Occipital lobe (tissue), 2 donors: Measurements from ENCODE around the gene DCLK1. TPM values are rescaled to one million over a fixed set of nuclear protein-coding genes. Genes with fewer than 3 reads are reported as not detected.

Experiments used
- DNase-seq: peaks from one replicate; lab custom pipeline; 2025; lab: John Stamatoyannopoulos, UW
- total RNA-seq: library from RNA; depleted of rRNA; stranded (reverse); fragments of >200 nt; gene quantifications from one replicate; pipeline ENCODE4 v1.2.3, GENCODE V29; 2014

Gene DCLK1
- total RNA-seq, 1 donor from 2014 or later, result 385 TPM

GRCh38 chr13:35906636-35907035 is 224.5 kb downstream of the DCLK1 start:
- no peak for DNase-seq

GRCh38 chr13:35903075-35903474 is 228.1 kb downstream of the DCLK1 start:
- DNase-seq, result no peak

DNA sequence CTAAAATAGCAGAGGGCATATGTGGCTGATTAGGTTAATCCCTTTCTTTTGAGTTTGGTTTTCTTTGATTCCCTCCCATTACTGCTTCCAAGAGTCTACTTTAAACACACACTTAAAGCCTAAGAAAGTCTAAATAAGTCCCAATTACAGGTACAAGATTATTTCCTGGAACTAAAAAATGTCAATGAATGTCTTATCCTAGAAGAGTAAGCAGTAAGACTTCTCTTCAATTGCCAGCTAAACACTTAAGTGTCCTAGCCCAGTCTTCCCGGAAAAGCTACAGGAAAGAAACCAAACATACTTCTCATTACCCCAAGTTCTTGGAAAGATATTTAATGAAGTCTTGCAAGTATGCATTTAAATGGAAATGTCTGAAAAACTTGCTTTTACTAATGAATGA is 233.1 kb downstream of the DCLK1 start:
- DNase-seq, result no peak

DNA sequence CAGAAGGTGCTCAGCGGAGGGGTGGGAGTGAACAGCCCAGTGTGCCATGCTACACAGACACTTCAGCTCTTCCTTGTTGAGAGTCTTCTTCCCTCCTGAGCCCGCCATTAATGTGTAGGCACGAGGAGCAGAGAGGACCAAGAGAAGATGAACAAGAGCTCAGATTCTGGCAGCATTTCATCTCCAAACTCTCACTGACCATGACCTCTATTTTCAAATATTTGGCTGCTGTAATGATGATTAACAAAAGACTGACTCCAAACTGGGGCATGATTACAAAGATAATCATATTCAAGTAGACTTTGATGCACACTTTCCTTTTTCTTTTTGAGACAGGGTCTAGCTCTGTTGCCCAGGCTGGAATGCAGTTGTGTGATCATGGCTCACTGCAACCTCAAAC is 236.5 kb downstream of the DCLK1 start:
- no peak for DNase-seq

- DNase-seq, result no peak
Observed at GRCh38 chr13:35892837-35893814, 238.1 kb downstream of the DCLK1 start.

DNA sequence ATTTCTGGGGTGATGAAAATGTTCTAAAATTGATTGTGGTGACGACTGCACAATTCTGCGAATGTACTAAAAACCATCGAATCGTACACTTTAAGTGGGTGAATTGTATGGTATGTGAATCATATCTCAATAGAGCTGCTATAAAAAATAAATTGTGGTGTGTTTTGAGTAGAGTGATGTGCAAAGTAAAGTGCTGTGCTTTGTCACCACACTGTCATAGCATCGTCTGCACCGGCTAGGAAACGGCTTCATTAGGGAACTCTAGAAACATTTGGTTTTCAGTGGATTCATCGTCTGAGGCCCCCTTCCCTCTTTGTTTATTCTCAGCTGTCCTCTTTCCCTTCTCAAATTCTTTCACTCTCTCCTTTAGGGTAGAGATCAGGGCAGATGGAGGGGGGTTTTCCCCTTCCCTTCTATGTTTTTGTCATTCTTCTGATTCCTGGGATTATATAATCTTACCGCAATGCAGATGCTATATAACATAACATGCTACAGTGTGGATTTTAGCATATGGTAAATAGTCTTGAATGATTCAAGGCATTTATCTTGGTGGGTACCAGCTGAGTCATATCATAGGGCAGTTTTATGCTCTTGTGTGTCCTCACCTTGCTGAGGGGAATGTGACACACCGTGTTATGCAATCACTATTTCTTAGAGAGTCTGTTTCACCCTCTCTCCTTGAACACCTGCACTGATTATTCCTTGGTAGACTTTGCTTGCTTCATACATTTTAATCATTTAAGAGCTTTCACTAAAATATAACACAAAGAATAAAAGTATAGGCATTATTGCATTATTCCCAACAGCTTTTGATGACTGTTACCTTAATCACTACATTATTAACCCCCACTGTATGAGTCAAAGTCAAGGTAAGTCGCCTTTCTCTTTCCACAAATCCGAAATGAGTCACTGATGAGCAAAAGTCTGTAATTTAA is 239.4 kb downstream of the DCLK1 start:
- DNase-seq, result no peak

- DNase-seq, result no peak
Observed at GRCh38 chr13:35889560-35889959, 241.6 kb downstream of the DCLK1 start.

- DNase-seq, result no peak
Observed at GRCh38 chr13:35888981-35889380, 242.2 kb downstream of the DCLK1 start.

DNA sequence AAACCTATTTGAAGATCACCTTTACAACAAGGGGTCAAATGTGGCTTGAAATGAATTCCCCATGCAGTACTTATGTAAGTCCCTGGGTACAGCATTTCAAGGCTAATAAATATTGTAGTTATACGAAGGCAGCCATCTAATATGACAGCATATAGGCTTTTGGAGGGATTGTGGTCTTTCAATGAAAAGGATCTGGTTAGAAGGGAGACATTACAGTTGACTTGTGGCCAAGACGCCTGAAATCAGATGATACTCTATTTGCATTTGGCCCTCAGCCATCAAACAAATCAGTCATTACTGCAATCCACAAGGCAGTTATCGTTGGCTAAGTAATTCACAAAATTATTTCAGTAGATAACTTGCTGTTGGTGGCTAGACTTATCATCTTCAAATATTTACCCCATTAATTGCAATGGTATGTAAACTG is 242.7 kb downstream of the DCLK1 start:
- no peak for DNase-seq

DNA sequence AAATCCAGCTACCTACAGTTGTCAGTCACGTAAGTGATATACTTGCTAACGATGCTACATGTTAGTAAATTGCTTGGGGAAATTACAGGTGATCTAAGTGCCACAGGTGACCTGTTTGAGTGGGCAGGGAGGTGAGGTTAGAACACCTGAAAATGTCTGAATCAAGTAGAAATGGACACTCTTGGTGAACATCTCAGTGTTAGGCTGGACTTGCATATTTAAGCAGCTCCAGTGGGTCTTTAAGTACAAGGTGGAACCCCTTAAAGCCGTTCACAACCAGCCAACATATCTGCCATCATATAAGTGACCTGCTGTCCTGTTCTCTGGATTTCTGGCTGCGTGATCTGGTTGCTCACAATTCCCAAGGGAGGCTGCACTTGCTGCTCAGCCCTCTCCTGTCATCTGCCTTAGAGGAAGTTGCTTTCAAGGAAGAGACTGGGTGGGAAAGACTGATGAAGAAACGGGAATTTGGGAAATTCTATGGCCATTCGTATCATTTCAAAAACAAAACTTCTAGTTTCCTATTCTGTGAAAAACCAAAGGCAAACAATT is 244.0 kb downstream of the DCLK1 start:
- DNase-seq, result no peak

GRCh38 chr13:35886332-35887114 is 244.7 kb downstream of the DCLK1 start:
- no peak for DNase-seq

GRCh38 chr13:35884211-35884760 is 246.9 kb downstream of the DCLK1 start:
- DNase-seq, result no peak

GRCh38 chr13:35882722-35883497 is 248.3 kb downstream of the DCLK1 start:
- no peak for DNase-seq

GRCh38 chr13:35881360-35881759 is 249.8 kb downstream of the DCLK1 start:
- peak; percentile 81 for DNase-seq

GRCh38 chr13:35879111-35879510 is 252.1 kb downstream of the DCLK1 start:
- peak; percentile 30 for DNase-seq

DNA sequence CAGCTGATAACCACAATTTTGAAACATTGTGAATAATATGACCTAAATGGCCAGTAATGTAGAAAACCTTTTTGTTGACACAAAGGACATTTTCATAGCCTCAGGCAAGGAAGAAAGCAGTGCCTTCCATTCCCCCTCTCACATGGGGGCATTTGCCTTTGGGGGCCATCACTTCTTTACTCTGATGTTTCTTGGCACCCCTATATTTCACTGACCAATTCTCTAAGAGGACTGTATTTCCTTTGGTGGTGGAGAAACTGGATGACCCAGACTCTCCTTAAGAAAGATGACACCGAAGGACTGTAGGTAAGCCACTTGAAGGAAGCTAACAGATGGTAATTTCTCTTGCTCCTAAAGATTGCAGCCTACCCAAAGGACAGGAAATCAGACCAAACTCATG is 254.6 kb downstream of the DCLK1 start:
- no peak for DNase-seq

DNA sequence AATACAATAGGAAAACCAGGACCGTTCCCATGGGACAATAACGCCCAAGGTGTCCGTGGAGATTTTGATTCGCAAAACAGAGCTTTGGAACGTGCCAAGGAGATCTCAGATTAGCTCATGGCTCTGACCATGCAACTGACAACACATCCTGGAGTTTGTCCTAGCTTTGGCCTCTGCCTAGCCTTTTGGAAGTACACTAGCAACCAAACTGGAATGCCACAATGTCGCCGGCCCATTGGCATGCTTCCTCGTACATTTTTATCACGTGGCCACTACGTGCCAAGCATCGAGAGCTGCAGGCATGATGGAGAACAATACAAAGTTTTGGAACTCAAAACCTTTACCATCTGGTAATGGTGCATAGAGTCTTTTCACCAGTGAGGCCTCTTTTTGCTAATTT is 256.5 kb downstream of the DCLK1 start:
- DNase-seq, result no peak

DNA sequence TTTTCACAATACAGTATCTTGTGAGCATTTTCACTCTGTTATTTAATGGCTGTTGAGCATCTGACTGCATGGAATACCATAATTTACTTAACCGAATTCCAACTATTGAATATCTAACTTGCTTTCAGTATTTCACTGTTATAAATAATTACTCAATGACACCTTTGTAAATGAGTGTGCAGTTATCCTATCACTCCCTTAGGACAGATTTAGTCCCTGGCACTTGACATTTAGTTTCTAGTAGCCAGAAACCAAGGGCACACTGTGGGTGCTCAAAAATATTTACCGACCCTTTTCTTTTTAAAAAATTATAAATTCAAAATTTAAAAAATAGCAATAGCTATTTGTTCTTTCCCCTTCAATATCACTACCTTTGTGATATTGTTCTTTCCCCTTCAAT is 258.8 kb downstream of the DCLK1 start:
- no peak for DNase-seq

DNA sequence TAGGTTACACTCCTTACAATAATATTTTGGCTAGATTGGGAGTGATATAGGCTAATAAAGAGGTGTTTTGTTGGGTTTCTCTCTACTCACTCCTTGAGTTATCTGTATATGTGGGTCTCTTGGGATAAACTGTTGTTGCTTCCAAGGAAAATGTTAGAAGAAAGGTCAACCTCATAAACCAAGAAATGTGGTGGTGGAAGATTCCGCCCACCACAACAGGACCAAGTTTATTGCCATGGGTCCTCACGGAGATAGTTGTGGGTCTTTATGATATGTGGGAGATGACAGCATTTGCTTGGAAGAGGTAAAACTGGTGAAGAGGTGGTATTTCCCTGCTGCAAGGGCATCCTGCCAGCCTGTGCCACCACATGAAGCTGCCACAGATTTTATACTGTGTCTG is 259.6 kb downstream of the DCLK1 start:
- no peak for DNase-seq

GRCh38 chr13:35866801-35867200 is 264.4 kb downstream of the DCLK1 start:
- DNase-seq, result no peak
